ENCODE measurements around the gene ALDH3A1.

DNA sequence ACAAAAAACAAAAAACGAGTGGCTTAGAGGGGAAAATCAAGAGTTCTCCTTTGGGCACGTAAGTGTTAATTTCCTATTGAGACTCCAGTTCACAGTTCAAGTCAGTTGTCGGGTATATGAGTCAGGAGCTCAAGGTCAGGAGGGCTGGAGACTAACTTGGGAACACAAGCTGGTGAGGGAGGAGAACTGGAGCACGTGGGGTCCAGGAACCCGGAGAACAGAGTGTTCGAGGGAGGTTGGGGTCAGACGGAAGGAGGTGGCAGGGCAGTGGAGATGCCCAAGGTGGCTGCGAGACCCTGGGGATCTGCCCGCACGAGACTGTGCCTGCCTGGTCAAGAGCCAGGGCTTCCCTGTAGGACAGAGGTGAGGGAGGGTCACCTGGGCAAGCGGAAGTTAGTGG, 12.0 kb downstream of the ALDH3A1 start:
- TF ChIP-seq ZNF583 (CRISPR knock-in tag; IDR thresholded peaks at IDR 0.05) (no peak), ZNF274 (IDR thresholded peaks at IDR 0.05; ENCODE audit: borderline replicate concordance, low read depth, low read length) (no peak), POLR2A (conservative IDR thresholded peaks at IDR 0.05) (no peak), BHLHE40 (IDR thresholded peaks at IDR 0.05; ENCODE audit: low read length) (no peak), SMARCA4 (IDR thresholded peaks at IDR 0.05) (no peak), KDM5B (IDR thresholded peaks at IDR 0.05; ENCODE audit: insufficient replicate concordance, low read depth, low read length) (no peak), SETDB1 (IDR thresholded peaks at IDR 0.05; ENCODE audit: low read length) (no peak), ZNF133 (CRISPR knock-in tag; IDR thresholded peaks at IDR 0.05) (no peak)
- TF ChIP-seq, protein P1, sequence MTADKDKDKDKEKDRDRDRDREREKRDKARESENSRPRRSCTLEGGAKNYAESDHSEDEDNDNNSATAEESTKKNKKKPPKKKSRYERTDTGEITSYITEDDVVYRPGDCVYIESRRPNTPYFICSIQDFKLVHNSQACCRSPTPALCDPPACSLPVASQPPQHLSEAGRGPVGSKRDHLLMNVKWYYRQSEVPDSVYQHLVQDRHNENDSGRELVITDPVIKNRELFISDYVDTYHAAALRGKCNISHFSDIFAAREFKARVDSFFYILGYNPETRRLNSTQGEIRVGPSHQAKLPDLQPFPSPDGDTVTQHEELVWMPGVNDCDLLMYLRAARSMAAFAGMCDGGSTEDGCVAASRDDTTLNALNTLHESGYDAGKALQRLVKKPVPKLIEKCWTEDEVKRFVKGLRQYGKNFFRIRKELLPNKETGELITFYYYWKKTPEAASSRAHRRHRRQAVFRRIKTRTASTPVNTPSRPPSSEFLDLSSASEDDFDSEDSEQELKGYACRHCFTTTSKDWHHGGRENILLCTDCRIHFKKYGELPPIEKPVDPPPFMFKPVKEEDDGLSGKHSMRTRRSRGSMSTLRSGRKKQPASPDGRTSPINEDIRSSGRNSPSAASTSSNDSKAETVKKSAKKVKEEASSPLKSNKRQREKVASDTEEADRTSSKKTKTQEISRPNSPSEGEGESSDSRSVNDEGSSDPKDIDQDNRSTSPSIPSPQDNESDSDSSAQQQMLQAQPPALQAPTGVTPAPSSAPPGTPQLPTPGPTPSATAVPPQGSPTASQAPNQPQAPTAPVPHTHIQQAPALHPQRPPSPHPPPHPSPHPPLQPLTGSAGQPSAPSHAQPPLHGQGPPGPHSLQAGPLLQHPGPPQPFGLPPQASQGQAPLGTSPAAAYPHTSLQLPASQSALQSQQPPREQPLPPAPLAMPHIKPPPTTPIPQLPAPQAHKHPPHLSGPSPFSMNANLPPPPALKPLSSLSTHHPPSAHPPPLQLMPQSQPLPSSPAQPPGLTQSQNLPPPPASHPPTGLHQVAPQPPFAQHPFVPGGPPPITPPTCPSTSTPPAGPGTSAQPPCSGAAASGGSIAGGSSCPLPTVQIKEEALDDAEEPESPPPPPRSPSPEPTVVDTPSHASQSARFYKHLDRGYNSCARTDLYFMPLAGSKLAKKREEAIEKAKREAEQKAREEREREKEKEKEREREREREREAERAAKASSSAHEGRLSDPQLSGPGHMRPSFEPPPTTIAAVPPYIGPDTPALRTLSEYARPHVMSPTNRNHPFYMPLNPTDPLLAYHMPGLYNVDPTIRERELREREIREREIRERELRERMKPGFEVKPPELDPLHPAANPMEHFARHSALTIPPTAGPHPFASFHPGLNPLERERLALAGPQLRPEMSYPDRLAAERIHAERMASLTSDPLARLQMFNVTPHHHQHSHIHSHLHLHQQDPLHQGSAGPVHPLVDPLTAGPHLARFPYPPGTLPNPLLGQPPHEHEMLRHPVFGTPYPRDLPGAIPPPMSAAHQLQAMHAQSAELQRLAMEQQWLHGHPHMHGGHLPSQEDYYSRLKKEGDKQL (CRISPR knock-in tag; IDR thresholded peaks at IDR 0.05; ENCODE audit: borderline replicate concordance), result no peak
- TF ChIP-seq, protein P2, sequence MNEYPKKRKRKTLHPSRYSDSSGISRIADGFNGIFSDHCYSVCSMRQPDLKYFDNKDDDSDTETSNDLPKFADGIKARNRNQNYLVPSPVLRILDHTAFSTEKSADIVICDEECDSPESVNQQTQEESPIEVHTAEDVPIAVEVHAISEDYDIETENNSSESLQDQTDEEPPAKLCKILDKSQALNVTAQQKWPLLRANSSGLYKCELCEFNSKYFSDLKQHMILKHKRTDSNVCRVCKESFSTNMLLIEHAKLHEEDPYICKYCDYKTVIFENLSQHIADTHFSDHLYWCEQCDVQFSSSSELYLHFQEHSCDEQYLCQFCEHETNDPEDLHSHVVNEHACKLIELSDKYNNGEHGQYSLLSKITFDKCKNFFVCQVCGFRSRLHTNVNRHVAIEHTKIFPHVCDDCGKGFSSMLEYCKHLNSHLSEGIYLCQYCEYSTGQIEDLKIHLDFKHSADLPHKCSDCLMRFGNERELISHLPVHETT (CRISPR knock-in tag; conservative IDR thresholded peaks at IDR 0.05 in 1 of 2, IDR thresholded peaks at IDR 0.05 in 1 of 2), result no peak
- TF ChIP-seq, protein P3, sequence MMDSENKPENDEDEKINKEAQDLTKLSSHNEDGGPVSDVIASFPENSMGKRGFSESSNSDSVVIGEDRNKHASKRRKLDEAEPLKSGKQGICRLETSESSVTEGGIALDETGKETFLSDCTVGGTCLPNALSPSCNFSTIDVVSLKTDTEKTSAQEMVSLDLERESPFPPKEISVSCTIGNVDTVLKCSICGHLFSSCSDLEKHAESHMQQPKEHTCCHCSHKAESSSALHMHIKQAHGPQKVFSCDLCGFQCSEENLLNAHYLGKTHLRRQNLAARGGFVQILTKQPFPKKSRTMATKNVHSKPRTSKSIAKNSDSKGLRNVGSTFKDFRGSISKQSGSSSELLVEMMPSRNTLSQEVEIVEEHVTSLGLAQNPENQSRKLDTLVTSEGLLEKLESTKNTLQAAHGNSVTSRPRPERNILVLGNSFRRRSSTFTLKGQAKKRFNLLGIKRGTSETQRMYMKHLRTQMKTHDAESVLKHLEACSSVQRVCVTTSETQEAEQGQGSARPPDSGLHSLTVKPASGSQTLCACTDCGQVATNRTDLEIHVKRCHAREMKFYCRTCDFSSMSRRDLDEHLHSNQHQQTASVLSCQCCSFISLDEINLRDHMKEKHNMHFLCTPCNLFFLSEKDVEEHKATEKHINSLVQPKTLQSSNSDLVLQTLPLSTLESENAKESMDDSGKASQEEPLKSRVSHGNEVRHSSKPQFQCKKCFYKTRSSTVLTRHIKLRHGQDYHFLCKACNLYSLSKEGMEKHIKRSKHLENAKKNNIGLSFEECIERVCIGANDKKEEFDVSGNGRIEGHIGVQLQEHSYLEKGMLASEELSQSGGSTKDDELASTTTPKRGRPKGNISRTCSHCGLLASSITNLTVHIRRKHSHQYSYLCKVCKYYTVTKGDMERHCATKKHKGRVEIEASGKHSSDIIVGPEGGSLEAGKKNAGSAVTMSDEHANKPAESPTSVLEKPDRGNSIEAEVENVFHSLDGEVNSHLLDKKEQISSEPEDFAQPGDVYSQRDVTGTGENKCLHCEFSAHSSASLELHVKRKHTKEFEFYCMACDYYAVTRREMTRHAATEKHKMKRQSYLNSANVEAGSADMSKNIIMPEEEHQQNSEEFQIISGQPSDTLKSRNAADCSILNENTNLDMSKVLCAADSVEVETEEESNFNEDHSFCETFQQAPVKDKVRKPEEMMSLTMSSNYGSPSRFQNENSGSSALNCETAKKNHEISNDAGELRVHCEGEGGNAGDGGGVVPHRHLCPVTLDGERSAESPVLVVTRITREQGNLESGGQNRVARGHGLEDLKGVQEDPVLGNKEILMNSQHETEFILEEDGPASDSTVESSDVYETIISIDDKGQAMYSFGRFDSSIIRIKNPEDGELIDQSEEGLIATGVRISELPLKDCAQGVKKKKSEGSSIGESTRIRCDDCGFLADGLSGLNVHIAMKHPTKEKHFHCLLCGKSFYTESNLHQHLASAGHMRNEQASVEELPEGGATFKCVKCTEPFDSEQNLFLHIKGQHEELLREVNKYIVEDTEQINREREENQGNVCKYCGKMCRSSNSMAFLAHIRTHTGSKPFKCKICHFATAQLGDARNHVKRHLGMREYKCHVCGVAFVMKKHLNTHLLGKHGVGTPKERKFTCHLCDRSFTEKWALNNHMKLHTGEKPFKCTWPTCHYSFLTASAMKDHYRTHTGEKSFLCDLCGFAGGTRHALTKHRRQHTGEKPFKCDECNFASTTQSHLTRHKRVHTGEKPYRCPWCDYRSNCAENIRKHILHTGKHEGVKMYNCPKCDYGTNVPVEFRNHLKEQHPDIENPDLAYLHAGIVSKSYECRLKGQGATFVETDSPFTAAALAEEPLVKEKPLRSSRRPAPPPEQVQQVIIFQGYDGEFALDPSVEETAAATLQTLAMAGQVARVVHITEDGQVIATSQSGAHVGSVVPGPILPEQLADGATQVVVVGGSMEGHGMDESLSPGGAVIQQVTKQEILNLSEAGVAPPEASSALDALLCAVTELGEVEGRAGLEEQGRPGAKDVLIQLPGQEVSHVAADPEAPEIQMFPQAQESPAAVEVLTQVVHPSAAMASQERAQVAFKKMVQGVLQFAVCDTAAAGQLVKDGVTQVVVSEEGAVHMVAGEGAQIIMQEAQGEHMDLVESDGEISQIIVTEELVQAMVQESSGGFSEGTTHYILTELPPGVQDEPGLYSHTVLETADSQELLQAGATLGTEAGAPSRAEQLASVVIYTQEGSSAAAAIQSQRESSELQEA (IDR thresholded peaks at IDR 0.05; ENCODE audit: low read depth), result no peak
- TF ChIP-seq, protein P4, sequence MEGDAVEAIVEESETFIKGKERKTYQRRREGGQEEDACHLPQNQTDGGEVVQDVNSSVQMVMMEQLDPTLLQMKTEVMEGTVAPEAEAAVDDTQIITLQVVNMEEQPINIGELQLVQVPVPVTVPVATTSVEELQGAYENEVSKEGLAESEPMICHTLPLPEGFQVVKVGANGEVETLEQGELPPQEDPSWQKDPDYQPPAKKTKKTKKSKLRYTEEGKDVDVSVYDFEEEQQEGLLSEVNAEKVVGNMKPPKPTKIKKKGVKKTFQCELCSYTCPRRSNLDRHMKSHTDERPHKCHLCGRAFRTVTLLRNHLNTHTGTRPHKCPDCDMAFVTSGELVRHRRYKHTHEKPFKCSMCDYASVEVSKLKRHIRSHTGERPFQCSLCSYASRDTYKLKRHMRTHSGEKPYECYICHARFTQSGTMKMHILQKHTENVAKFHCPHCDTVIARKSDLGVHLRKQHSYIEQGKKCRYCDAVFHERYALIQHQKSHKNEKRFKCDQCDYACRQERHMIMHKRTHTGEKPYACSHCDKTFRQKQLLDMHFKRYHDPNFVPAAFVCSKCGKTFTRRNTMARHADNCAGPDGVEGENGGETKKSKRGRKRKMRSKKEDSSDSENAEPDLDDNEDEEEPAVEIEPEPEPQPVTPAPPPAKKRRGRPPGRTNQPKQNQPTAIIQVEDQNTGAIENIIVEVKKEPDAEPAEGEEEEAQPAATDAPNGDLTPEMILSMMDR (IDR thresholded peaks at IDR 0.05 in 2 of 3, conservative IDR thresholded peaks at IDR 0.05 in 1 of 3; ENCODE audit: insufficient read depth in 2 of 3, low read depth in 1 of 3, low read length in 3 of 3), result no peak
- TF ChIP-seq, protein P5, sequence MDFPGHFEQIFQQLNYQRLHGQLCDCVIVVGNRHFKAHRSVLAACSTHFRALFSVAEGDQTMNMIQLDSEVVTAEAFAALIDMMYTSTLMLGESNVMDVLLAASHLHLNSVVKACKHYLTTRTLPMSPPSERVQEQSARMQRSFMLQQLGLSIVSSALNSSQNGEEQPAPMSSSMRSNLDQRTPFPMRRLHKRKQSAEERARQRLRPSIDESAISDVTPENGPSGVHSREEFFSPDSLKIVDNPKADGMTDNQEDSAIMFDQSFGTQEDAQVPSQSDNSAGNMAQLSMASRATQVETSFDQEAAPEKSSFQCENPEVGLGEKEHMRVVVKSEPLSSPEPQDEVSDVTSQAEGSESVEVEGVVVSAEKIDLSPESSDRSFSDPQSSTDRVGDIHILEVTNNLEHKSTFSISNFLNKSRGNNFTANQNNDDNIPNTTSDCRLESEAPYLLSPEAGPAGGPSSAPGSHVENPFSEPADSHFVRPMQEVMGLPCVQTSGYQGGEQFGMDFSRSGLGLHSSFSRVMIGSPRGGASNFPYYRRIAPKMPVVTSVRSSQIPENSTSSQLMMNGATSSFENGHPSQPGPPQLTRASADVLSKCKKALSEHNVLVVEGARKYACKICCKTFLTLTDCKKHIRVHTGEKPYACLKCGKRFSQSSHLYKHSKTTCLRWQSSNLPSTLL (IDR thresholded peaks at IDR 0.05), result no peak

All from K562 (cell line).